Measurements from ENCODE around the gene MACROD2. TPM values are rescaled to one million over a fixed set of nuclear protein-coding genes. Genes with fewer than 3 reads are reported as not detected.
A peak's percentile ranks its signal among the peaks of the same experiment; 100 is the strongest.

Gene MACROD2
- polyA plus RNA-seq, 1 donor from 2014 or later = 23.2 TPM

GRCh38 chr20:15794409-15794808, 1799.1 kb downstream of the MACROD2 start:
- Histone ChIP-seq H3K9me2 (ENCODE audit: insufficient read depth, low read length) (no peaks in the 10 kb centered on the region), H3F3A (ENCODE audit: insufficient read depth, low read length, poor library complexity, severe bottlenecking) (peaks cover 4% of the 10 kb centered on the region), H3K9ac (ENCODE audit: low read length) (no peak overlapping the region), H3K9me3 (ENCODE audit: low read length) (no peaks in the 10 kb centered on the region), H2AFZ (ENCODE audit: low read depth, low read length) (no peak overlapping the region), H3K36me3 (ENCODE audit: insufficient read depth, low read length) (no peaks in the 10 kb centered on the region), H3K27me3 (ENCODE audit: insufficient read depth, low read depth, low read length) (no peaks in the 10 kb centered on the region), H3K4me3 (ENCODE audit: low read length) (peak overlapping the region; percentile 1), H4K20me1 (ENCODE audit: insufficient read depth) (no peaks in the 10 kb centered on the region), H3K27ac (ENCODE audit: low read length) (peak overlapping the region; percentile 29), H3K79me2 (replicated peaks; ENCODE audit: insufficient read depth, low read length) (no peaks in the 10 kb centered on the region), H3K4me2 (ENCODE audit: low read length) (no peak overlapping the region)
- TF ChIP-seq TAF1 (IDR thresholded peaks at IDR 0.05; ENCODE audit: low read depth) (no peak), EP300 (conservative IDR thresholded peaks at IDR 0.05; ENCODE audit: poor library complexity, severe bottlenecking) (no peak), EZH2 (IDR thresholded peaks at IDR 0.05; ENCODE audit: borderline replicate concordance, insufficient read depth, low read length, poor library complexity, severe bottlenecking) (no peak), CTCF (IDR thresholded peaks at IDR 0.05; ENCODE audit: poor library complexity, severe bottlenecking) (no peak), POLR2AphosphoS5 (IDR thresholded peaks at IDR 0.05) (no peak), SMC3 (conservative IDR thresholded peaks at IDR 0.05; ENCODE audit: poor library complexity) (no peak), MXI1 (conservative IDR thresholded peaks at IDR 0.05; ENCODE audit: poor library complexity, severe bottlenecking) (no peak), RAD21 (conservative IDR thresholded peaks at IDR 0.05) (no peak)
- TF ChIP-seq, protein P1, sequence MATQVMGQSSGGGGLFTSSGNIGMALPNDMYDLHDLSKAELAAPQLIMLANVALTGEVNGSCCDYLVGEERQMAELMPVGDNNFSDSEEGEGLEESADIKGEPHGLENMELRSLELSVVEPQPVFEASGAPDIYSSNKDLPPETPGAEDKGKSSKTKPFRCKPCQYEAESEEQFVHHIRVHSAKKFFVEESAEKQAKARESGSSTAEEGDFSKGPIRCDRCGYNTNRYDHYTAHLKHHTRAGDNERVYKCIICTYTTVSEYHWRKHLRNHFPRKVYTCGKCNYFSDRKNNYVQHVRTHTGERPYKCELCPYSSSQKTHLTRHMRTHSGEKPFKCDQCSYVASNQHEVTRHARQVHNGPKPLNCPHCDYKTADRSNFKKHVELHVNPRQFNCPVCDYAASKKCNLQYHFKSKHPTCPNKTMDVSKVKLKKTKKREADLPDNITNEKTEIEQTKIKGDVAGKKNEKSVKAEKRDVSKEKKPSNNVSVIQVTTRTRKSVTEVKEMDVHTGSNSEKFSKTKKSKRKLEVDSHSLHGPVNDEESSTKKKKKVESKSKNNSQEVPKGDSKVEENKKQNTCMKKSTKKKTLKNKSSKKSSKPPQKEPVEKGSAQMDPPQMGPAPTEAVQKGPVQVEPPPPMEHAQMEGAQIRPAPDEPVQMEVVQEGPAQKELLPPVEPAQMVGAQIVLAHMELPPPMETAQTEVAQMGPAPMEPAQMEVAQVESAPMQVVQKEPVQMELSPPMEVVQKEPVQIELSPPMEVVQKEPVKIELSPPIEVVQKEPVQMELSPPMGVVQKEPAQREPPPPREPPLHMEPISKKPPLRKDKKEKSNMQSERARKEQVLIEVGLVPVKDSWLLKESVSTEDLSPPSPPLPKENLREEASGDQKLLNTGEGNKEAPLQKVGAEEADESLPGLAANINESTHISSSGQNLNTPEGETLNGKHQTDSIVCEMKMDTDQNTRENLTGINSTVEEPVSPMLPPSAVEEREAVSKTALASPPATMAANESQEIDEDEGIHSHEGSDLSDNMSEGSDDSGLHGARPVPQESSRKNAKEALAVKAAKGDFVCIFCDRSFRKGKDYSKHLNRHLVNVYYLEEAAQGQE (IDR thresholded peaks at IDR 0.05; ENCODE audit: borderline replicate concordance) = no peak

- Histone ChIP-seq H3K4me2 (ENCODE audit: low read length) (no peak overlapping the region), H3K27ac (ENCODE audit: low read length) (no peak overlapping the region), H3K36me3 (ENCODE audit: insufficient read depth, low read length) (no peaks in the 10 kb centered on the region), H3F3A (ENCODE audit: insufficient read depth, low read length, poor library complexity, severe bottlenecking) (peaks cover 4% of the 10 kb centered on the region), H2AFZ (ENCODE audit: low read depth, low read length) (no peak overlapping the region), H3K4me3 (ENCODE audit: low read length) (peak overlapping the region; percentile 1), H3K27me3 (ENCODE audit: insufficient read depth, low read depth, low read length) (no peaks in the 10 kb centered on the region), H3K9me3 (ENCODE audit: low read length) (no peaks in the 10 kb centered on the region), H4K20me1 (ENCODE audit: insufficient read depth) (no peaks in the 10 kb centered on the region), H3K9me2 (ENCODE audit: insufficient read depth, low read length) (no peaks in the 10 kb centered on the region), H3K79me2 (replicated peaks; ENCODE audit: insufficient read depth, low read length) (no peaks in the 10 kb centered on the region), H3K9ac (ENCODE audit: low read length) (no peak overlapping the region)
- TF ChIP-seq TAF1 (IDR thresholded peaks at IDR 0.05; ENCODE audit: low read depth) (no peak), POLR2AphosphoS5 (IDR thresholded peaks at IDR 0.05) (no peak), RAD21 (conservative IDR thresholded peaks at IDR 0.05) (no peak), EZH2 (IDR thresholded peaks at IDR 0.05; ENCODE audit: borderline replicate concordance, insufficient read depth, low read length, poor library complexity, severe bottlenecking) (no peak), EP300 (conservative IDR thresholded peaks at IDR 0.05; ENCODE audit: poor library complexity, severe bottlenecking) (peak; percentile 8), CTCF (IDR thresholded peaks at IDR 0.05; ENCODE audit: poor library complexity, severe bottlenecking) (no peak)
- TF ChIP-seq, protein P1 (IDR thresholded peaks at IDR 0.05; ENCODE audit: borderline replicate concordance) = no peak
Observed at GRCh38 chr20:15795305-15796019, 1800.1 kb downstream of the MACROD2 start.
